GM21526 (cell line): ENCODE data around the gene MYH16.
"Not testable (repeated sequence)": the region's sequence is repeated elsewhere in the genome, so short reads cannot be mapped to it uniquely, and the experiment has no call there.

ENCODE experiments used
- ATAC-seq: cut with Tn5 transposase; IDR thresholded peaks from one replicate; pipeline ENCODE4 v1.9.1; 2021; ENCODE audit warnings: moderate library complexity; ENCODE audit not compliant: unreplicated experiment, low FRiP score

The MYH16 gene

DNA sequence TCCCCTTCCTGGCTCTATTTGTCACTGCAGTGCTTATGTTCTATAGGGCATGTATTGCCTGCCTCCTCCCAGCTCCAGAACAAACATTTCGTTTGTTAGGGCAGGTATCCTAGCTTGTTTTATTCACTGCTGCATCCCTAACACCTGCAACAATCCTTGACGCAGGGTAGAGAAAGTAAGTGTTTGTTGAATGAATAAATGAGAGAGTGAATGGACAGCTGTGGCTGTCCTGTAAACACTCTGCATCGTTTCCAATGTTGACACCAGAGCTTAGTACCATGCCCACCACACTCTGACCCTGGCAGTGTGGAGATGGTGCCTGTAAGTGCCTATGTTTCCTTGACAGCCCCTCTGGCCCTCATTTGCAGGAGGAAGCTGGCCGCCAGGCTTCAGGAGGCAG lies 21.0 kb downstream of the MYH16 start:
- ATAC-seq, result no peak

DNA sequence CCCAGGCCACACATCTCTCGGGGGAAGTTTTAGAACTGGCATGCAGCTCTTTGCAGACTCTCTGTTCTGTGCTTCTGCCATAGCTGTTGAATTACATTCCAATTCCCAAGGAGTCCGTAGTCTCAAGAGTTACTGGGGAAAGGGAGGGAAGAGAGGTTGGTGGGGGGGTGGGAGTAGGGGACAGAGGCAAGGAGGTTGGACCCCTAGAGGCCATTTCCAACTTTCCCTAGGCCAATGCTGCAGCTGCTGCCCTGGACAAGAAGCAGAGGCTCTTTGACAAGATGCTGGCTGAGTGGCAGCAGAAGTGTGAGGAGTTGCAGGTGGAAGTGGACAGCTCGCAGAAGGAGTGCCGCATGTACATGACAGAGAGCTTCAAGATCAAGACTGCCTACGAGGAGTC lies 23.8 kb downstream of the MYH16 start:
- ATAC-seq, result no peak

DNA sequence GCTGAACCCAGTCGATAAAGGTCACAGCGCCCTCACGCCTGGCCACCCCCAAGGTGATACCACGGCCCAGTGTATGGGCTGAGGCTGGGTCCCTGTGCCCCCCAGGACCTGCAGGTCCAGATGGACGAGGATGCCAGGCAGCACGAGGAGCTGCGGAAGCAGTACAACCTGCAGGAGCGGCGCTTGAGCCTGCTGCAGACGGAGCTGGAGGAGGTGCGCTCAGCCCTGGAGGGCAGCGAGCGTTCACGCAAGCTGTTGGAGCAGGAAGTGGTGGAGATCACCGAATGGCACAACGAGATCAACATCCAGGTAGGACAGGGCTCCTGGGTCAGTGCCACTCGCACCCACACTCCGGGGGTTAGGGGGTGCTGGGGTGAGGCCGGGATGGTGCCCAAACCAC lies 28.9 kb downstream of the MYH16 start:
- ATAC-seq, result no peak

DNA sequence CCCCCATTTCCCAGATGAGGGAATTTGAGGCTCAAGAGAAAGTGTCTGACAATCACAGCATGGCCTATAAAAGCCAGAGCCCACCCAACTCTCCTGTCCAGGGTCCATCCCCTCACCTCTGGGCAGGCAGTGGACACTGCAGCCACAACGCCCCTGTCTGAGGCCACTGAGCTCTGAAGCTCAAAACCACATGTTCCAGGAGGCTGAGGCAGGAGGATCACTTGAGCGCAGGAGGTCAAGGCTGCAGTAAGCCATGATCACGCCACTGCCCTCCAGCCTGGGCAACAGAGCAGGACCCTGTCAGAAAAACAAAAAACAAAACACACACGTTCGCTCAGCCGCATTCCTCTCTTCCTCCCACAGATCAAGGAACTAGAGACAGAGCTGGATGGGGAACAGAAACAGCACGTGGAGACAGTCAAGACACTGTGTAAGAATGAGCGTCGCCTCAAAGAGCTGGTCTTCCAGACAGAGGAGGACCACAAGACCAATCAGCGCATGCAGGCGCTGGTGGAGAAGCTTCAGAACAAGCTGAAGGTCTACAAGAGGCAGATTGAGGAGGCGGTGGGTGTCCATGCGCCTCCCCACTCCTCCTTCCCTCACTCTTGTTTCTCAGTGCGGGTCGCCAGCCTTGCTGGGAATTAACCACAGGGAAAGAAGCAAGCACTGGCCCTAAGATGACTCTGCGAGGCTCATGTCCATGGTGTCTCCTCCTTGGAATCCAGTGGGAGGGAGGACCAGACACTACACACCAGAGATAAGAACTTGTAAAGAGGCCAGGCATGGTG lies 33.0 kb downstream of the MYH16 start:
- ATAC-seq, result no peak

DNA sequence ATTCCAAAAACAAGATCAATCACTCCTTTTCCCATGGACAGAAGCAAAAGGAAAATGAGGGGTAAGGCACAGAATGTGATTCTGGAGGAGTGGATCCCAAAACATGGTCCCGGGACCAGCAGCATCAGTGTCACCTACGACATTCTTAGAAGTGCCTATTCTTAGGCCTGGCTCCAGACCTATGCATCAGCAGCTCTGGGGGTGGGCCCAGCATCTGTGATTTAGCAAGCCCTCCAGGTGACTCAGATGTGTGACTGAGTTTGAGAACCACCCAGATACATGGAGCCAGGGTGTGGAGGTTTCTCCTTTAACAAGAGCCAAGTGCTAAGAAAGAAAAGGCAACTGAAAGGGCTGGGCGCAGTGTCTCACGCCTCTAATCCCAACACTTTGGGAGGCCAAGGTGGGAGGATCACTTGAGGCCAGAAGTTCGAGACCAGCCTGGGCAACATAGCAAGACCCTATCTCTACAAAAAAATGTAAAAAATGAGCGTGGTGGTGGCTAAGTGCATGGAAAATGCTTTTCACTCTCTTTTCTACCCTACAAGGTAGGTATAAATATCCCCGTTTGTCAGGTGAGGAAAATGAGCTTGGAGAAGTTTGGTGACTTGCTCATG lies 35.9 kb downstream of the MYH16 start:
- no peak for ATAC-seq

DNA sequence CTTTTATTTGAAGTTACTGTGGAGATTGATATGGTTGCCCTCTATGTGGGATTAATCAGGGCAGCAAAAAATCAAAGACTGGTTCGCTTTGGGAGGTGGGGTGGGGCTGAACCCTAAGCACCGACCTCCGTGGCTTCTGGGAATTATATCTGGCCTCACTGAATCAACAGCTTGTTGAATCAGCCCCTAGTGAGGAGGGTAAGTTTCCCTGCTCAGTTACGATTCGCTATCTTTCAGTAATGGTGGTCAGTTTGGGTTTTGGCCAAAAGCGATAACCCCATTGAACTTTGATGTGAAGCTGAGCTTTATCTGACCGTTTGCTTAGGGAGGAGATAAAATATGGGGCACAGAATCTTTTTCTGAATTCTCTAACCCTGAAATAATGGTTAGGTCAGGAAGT lies 36.5 kb downstream of the MYH16 start:
- ATAC-seq, result no peak

DNA sequence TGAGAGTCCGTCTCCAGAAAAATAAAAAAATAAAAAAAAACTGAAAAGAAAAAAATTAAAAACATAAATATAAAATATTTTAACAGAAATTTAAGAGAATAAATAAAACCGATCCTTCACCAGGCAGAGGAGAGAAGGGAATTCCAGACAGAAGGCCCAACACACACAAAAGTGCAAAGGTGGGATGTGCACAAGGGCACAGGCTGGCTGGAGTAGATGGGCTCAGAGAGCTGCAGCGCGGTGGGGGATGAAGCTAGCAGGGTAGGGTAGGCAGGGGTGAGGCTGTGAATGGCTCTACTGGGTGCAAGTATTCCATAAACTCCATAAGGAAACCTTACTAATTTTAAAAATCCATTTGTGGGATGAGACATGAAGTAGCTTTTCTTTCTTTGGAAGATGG lies 37.4 kb downstream of the MYH16 start:
- no peak for ATAC-seq

DNA sequence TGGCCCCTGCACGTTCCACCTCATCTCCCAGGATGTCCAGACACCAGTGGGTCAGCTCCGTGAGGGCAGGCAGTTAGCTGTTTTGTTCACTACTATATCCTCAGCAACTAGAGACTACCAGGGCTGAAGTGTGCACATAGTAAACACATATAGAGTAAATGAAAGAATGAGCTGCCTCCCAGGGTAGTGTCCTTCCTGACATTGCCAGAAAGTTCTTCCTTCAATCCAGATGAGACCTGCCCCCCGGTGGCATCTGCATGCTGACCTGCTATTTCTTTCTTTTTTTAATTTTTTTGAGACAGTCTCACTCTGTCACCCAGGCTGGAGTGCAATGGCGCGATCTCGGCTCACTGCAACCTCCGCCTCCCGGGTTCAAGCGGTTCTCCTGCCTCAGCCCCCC lies 39.1 kb downstream of the MYH16 start:
- ATAC-seq, result no peak

DNA sequence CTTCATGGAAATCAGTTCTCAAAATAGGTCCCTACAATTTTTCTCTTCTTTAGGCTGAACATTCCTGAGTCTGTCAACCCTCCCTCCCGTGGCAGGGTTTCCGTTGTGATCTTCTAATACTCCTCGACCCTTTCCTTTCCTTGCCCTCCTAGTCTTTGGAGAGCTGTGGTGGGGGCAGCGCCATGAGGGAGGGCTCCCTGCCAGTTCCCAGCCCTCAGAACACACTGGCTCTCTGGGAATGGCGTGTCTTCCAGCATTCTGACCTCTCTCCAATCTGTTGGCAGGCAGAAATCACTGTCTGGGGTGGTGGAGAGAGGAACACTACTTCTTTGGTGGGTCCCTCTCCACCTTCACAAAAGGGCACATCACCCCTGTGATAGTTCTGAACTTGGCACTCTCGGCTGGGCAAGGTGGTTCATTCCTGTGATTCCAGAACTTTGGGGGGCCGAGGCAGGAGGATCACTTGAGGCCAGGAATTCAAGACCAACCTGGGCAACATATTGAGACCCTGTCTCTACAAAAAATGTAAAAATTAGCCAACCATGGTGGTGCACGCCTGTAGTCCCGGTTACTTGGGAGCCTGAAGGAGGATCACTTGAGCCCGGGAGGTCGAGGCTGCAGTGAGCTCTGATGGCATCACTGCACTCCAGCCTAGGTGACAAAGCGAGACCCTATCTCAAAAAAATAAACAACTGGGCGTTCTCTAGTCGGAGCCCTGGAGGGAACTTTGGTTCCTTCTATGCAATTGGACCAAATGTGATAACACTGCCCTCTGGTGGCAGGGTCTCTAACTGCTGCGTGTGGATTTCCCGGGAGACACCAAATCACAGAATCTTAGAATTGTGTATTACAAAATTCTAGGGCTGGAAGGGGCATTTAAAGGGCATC lies 39.9 kb downstream of the MYH16 start:
- ATAC-seq, result no peak

DNA sequence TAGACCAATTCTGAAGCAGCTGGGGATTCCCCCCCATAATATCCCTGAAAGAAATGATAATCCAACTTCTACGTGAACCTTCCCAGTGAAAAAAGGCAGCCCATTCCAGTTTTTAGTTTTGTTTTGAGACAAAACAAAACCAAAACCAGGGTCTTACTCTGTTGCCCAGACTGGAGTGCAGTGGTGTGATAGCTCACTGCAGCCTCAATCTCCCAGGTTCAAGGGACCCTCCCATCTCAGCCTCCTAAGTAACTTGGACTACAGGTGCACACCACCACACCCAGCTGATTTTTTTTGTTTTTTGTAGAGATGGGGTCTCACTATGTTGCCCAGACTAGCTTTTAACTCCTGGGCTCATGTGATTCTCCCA lies 40.5 kb downstream of the MYH16 start:
- no peak for ATAC-seq

DNA sequence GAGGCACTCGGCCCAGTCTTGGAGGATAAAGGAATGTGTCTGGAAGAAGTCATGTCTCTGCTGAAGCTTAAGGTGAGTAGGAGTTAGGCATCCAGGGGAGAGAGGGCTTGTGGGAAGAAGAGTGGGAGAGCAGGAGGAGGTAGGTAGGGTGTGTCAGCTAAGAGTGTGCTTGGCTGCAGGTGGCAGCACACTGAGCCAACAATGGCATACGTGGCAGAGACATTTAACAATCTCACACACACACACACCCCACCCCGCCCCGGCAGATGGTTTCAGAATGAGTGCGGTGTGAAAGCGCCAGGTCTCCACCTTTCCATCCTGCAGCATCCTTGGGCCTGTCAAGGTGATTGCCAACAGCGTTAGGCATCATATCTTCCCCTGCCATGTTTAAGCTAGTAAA lies 41.9 kb downstream of the MYH16 start:
- no peak for ATAC-seq

DNA sequence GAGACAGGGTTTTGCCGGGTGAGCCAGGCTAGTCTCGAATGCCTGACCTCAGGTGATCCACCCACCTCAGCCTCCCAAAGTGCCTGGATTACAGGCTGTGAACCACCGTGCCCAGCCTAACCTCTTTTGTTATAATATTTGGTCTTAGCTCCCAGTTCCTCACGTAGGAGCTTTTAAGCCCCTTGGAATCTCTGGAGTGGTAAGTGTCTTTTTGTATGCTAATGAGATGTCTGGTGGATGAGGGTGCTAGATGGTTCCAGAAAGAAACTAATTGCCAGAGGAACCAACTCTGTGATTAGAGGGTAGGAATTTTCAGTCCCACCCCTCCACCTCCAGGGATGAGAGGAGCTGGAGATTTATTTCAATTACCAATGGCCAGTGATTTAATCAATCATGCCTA lies 47.7 kb downstream of the MYH16 start:
- no peak for ATAC-seq

DNA sequence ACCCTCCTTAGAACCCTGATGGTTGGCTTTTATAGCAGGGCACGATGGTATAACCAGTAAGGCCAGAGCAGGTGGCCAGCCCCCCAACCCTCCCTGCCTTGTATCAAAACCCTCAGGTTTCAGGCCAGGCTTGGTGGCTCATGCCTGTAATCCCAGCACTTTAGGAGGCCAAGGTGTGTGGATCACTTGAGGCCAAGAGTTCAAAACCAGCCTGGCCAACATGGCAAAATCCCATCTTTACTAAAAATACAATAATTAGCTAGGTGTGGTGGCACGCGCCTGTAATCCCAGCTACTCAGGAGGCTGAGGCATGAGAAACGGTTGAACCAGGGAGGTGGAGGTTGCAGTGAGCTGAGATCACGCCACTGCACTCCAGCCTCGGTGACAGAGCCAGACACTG lies 50.0 kb downstream of the MYH16 start:
- ATAC-seq, result not testable (repeated sequence)

DNA sequence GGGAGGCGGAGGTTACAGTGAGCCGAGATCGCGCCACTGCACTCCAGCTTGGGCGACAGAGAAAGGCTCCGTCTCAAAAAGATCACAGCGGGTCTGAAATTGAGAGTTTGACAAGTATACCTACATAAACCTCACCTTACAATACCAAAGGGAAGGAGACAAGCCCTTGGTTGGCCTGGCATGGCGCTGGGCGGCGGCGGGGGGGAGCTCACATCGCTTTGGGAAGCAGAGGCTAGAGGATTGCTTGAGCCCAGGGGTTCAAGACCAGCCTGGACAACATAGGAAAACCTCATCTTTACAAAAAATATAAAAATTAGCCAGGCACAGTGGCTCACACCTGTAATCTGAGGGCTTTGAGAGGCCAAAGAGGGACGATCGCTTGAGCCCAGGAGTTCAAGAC lies 51.9 kb downstream of the MYH16 start:
- no peak for ATAC-seq

DNA sequence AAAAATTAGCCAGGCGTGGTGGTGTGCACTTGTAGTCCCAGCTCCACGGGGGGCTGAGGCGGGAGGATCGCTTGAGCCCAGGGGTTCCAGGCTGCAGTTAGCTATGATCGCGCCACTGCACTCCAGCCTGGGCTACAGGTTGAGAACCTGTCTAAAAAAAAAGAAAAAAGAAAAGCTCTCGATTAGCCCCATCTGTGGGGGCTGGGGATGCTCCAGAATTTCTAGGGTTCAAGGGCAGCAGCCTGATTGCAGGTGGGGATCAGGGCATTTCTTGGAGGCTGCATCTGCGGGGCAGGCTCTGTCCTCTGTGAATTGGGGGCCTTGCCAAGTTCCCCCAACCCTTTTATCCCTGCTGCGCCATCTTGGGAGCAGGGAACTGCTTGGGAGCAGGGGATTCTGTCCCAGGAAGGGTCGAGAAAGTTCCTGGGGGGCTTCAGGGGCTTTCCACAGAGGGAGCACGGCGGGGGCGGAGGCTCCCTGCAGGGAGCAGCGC lies 52.4 kb downstream of the MYH16 start:
- ATAC-seq, result no peak

DNA sequence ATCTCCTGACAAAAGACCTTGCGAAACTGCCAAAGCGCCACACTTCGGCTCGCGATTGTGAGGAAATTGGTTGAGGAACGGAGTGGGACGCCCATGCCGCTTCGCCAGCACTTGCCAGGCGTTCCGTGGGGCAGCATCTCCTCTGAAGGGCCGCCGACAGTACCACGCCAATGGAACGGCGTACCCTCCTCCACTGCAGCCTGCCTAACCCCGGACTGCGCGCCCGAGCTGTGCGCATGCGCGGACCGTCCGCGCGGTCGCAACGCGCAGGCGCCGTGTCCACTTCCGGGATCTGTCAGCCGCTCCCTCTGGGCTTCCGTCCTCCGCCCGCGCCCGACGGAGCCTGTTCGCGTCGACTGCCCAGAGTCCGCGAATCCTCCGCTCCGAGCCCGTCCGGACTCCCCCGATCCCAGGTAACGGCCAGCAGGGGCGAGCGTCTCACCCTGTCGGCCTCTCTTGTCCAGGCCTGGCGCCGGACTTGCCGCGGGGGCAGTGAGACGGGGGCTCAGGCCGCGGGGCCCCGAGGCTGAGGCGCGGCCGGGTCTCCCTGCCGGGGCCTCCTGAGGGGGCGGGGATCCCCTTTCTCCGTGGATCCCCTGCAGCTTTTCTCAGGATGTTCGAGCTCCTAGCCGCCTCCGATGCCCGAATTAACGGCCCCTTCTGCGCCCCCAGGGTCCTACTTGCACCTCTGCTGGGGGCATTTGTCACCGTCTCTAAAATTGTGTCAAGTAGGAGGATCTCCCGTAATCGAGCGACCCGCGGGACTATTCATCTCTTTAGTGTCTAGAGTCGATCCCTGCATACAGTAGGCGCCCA lies 53.2 kb downstream of the MYH16 start, which contains the start of gene ARPC1A:
Gene ARPC1A (plus strand): TSS at position 307 of the 816 bp plus-strand sequence. CDS start 7,456 bp downstream, outside the sequence.
- ATAC-seq, result peak; percentile 70

DNA sequence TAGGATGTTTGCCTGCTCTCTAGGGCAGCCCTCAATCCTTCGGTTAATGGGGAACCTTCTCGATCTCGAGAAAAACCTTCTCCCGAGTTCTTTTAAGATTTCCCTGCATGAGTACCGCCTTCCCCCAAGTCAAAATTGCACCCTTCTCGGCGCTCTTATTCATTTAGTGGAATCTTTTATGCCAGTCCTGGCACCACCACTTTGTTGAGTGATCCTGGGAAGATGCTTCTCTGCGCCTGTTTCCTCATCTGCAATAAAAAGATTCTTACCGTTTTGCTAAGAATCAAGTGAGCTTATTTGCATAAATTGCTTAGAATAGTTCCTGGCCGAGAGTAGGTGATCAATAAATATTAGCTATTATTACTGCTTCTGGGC lies 53.8 kb downstream of the MYH16 start:
- ATAC-seq, result no peak

DNA sequence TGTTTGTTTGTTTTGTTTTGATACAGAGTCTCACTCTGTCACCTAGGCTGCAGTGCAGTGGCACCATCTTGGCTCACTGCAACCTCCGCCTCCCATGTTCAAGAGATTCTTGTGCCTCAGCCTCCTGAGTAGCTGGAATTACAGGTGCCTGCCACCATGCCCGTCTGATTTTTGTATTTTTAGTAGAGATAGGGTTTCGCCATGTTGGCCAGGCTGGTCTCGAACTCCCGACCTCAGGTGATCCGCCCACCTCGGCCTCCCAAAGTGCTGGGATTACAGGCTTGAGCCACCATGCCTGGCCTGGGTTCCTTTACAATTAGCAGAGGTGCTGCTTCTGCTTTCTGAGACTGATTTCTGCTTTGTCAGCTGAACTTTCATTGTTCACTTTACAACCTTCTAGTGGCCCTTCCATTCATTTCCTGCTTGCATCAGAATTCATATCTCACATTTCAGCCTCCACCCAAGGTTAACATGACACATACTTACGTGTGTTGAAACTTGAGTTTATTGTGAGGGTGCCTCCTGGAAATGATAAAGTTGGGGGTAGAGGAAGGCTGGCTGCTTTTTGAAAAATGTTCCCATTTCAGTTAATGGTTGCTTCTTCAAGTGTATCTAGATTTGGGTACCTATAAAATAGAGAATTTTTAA lies 57.8 kb downstream of the MYH16 start:
- ATAC-seq, result not testable (repeated sequence)

DNA sequence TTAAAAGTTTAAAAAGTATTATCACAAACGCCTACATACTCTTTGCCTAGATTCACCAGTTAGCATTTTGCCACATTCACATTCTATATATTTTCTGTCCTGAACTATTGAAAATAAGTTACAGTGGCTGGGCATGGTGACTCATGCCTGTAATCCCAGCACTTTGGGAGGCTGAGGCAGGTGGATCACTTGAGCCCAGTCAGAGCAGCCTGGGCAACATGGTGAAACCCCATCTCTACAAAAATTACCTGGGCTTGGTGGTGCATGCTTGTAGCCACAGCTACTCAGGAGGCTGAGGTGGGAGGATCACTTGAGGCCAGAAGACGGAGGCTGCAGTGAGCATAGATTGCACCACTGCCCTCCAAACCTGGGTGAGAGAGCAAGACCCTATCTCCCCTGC lies 58.4 kb downstream of the MYH16 start:
- ATAC-seq, result no peak

DNA sequence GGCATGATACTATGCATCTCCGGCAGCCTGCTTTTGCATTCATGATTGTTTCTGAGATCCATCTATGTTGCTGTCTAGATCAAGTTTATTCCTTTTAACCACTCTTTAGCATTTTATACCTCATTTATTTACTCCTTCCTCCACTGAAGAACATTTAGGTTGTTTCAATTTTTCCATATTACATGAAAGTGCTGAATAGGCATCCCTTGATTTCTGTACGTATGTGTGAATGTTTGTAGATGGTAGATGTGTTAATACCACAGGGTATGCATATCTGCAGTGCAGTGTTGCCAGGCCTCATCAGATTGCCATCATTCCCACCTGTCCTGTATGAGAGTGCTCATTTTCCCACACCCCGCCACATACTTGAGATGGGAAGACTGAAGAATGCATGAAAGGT lies 67.0 kb downstream of the MYH16 start:
- ATAC-seq, result no peak
